ENCODE measurements around the gene SCAF8.

The SCAF8 gene

DNA sequence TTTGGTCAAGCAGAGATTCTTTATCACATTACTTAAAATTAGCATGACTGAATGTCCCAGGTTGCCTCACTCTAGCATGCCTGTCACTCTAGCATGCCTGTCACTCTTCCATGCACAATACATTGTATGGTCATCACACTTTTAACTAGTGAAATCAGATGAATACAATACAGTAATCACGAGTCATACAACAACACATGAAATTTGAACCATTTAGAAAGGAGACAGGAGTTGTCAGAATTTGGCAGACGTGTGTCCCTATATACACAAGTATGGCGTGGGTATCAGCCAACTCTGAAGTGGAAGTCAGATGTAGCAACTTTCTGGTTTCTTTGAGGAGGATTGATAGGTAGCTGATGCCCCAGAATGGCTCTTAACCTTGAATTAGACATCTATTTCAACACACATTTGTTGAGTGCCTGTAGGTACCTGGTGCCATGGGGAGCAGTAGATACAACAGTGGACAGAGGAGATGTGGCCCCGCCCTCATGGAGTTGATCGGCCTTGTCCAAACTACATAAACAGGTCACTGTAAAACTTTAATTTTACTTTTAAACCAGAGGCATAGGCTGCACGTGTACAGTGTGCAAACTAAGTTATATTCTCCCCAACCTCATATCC, 145.8 kb downstream of the SCAF8 start:
- no peak overlapping the region for H3K27ac ChIP-seq
- no peak for DNase-seq
- H3K36me3 ChIP-seq (replicated peaks) = no peaks in the 10 kb centered on the region
- TF ChIP-seq, protein P1, sequence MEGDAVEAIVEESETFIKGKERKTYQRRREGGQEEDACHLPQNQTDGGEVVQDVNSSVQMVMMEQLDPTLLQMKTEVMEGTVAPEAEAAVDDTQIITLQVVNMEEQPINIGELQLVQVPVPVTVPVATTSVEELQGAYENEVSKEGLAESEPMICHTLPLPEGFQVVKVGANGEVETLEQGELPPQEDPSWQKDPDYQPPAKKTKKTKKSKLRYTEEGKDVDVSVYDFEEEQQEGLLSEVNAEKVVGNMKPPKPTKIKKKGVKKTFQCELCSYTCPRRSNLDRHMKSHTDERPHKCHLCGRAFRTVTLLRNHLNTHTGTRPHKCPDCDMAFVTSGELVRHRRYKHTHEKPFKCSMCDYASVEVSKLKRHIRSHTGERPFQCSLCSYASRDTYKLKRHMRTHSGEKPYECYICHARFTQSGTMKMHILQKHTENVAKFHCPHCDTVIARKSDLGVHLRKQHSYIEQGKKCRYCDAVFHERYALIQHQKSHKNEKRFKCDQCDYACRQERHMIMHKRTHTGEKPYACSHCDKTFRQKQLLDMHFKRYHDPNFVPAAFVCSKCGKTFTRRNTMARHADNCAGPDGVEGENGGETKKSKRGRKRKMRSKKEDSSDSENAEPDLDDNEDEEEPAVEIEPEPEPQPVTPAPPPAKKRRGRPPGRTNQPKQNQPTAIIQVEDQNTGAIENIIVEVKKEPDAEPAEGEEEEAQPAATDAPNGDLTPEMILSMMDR (IDR thresholded peaks at IDR 0.05; ENCODE audit: low read depth, low read length, missing control alignments) = no peak
- H3K27me3 ChIP-seq (replicated peaks) = no peaks in the 10 kb centered on the region
- in situ Hi-C loops (cut with HindIII; ENCODE audit: low pct_ligation_motif_present, low sequenced_read_pairs) = no loop called here
- no peak overlapping the region for H3K4me3 ChIP-seq (ENCODE audit: low read depth, low read length)

DNA sequence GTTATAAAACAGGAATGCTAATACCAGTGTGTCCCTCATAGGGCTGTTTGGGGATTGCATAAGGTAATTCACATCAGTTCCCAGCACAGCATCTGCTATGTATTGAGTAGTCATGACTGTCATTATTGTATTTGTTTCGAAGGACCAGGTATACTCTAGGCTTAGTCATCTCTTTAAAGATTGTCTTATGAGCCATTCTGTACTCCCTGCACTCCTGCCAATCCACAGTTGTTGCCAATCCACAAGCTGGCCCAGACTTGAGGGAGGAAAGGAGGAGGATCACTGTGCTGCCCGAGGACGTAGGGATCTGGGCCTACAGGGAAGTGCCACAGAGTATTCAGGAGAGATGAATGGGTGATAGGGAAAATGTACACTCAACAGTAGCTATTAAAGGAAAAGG, 148.9 kb downstream of the SCAF8 start:
- no peak for DNase-seq
- in situ Hi-C loops (cut with HindIII; ENCODE audit: low pct_ligation_motif_present, low sequenced_read_pairs) = no loop called here
- Histone ChIP-seq H3K4me3 (ENCODE audit: low read depth, low read length) (no peak overlapping the region), H3K27ac (no peak overlapping the region), H3K36me3 (replicated peaks) (no peaks in the 10 kb centered on the region), H3K27me3 (replicated peaks) (no peaks in the 10 kb centered on the region)
- TF ChIP-seq, protein P1 (IDR thresholded peaks at IDR 0.05; ENCODE audit: low read depth, low read length, missing control alignments) = no peak

Measured in brain microvascular endothelial cell (primary cell).